Lower lobe of right lung (tissue), 2 donors: ENCODE results near the gene MSLN. TPM values are rescaled to one million over a fixed set of nuclear protein-coding genes. Genes with fewer than 3 reads are reported as not detected.

Experiments
- ATAC-seq, 2 donors: fragments of 200-7000 bp; cut with Tn5 transposase; one replicate each; pipeline ENCODE4 v1.9.1; 2020 to 2022; ENCODE audit warnings: mild to moderate bottlenecking in 2 of 2, moderate library complexity in 2 of 2
- DNase-seq: peaks from one replicate; pipeline ENCODE4 v3.0.0-alpha.2; 2020
- H3K27ac ChIP-seq: fragments of 200-600 bp; one replicate; pipeline ENCODE4 v1.8.0; 2022
- H3K27me3 ChIP-seq: fragments of 200-600 bp; one replicate; pipeline ENCODE4 v1.8.0; 2022; ENCODE audit warnings: low read depth
- H3K36me3 ChIP-seq: fragments of 200-600 bp; one replicate; pipeline ENCODE4 v1.8.0; 2022; ENCODE audit warnings: mild to moderate bottlenecking
- H3K4me1 ChIP-seq: fragments of 200-600 bp; one replicate; pipeline ENCODE4 v1.8.0; 2022
- H3K4me3 ChIP-seq: fragments of 200-600 bp; one replicate; pipeline ENCODE4 v1.8.0; 2022; ENCODE audit warnings: mild to moderate bottlenecking
- H3K9me3 ChIP-seq: fragments of 200-600 bp; one replicate; pipeline ENCODE4 v1.8.0; 2022
- intact Hi-C: fragments of 100-400 bp; cut with DNase I; formaldehyde crosslinking; loops from one replicate; pipeline ENCODE4 v1.11.0; 2022
- total RNA-seq: library from RNA; stranded (reverse); fragmentation: NEBNext Ultra II Directional; extraction: Animal tissue kit (Norgen Biotek cat#: 25700); gene quantifications from one replicate; pipeline ENCODE4 v1.2.1, GENCODE V29; 2021
- TF ChIP-seq, protein P1 (sequence below): fragments of 200-600 bp; IDR thresholded peaks from one replicate; pipeline ENCODE4 v1.8.0; 2022; ENCODE audit warnings: antibody characterized with exemption, mild to moderate bottlenecking
- donor health status: DM: no; HTN: yes; CAD: no; lungs with severe emphysema.

MSLN gene
- total RNA-seq, 1 donor from 2014 or later = 42.6 TPM

- H3K9me3 ChIP-seq = no peaks in the 10 kb centered on the region
- no peak for ATAC-seq
- TF ChIP-seq, protein P1, sequence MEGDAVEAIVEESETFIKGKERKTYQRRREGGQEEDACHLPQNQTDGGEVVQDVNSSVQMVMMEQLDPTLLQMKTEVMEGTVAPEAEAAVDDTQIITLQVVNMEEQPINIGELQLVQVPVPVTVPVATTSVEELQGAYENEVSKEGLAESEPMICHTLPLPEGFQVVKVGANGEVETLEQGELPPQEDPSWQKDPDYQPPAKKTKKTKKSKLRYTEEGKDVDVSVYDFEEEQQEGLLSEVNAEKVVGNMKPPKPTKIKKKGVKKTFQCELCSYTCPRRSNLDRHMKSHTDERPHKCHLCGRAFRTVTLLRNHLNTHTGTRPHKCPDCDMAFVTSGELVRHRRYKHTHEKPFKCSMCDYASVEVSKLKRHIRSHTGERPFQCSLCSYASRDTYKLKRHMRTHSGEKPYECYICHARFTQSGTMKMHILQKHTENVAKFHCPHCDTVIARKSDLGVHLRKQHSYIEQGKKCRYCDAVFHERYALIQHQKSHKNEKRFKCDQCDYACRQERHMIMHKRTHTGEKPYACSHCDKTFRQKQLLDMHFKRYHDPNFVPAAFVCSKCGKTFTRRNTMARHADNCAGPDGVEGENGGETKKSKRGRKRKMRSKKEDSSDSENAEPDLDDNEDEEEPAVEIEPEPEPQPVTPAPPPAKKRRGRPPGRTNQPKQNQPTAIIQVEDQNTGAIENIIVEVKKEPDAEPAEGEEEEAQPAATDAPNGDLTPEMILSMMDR = no peak
- H3K4me1 ChIP-seq = no peaks in the 10 kb centered on the region
- H3K27me3 ChIP-seq = peaks cover 32% of the 10 kb centered on the region
- intact Hi-C loops = no loop called here
- H3K27ac ChIP-seq = no peak overlapping the region
- H3K36me3 ChIP-seq = no peaks in the 10 kb centered on the region
- no peak for DNase-seq
- no peak overlapping the region for H3K4me3 ChIP-seq
Observed at GRCh38 chr16:797686-798085, 37.2 kb downstream of the MSLN start.

DNA sequence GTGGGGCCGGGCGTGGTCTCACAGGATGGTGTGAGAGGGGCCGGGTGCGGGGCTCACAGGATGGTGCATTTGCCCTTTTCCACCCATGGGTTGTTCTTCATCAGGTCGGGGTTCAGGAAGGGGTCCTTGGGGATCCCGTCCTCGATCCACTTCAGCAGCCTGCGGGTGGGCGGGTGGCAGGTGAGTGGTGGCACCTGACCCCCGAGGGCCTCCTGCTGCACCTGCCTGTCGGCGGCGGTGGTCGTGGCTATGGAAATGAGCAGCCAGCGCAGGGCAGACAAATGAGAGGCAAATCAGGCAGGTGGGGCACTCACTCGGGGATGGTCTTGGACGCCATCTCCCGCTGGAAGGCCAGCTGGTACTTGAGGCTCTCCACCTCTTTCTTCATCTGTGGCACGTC is 38.1 kb downstream of the MSLN start:
- H3K4me3 ChIP-seq = no peak overlapping the region
- ATAC-seq (no peak), DNase-seq (no peak)
- no peaks in the 10 kb centered on the region for H3K36me3 ChIP-seq
- intact Hi-C loops = no loop called here
- H3K9me3 ChIP-seq = no peaks in the 10 kb centered on the region
- no peak overlapping the region for H3K27ac ChIP-seq
- peaks cover 32% of the 10 kb centered on the region for H3K27me3 ChIP-seq
- TF ChIP-seq, protein P1 = no peak
- no peaks in the 10 kb centered on the region for H3K4me1 ChIP-seq

GRCh38 chr16:799111-799947 is 38.8 kb downstream of the MSLN start:
- Histone ChIP-seq H3K36me3 (no peaks in the 10 kb centered on the region), H3K4me1 (no peaks in the 10 kb centered on the region), H3K4me3 (no peak overlapping the region), H3K27me3 (peaks cover 32% of the 10 kb centered on the region), H3K9me3 (no peaks in the 10 kb centered on the region), H3K27ac (no peak overlapping the region)
- DNase-seq = no peak
- intact Hi-C loops = no loop called here
- TF ChIP-seq, protein P1 = no peak
- ATAC-seq = no peak

DNA sequence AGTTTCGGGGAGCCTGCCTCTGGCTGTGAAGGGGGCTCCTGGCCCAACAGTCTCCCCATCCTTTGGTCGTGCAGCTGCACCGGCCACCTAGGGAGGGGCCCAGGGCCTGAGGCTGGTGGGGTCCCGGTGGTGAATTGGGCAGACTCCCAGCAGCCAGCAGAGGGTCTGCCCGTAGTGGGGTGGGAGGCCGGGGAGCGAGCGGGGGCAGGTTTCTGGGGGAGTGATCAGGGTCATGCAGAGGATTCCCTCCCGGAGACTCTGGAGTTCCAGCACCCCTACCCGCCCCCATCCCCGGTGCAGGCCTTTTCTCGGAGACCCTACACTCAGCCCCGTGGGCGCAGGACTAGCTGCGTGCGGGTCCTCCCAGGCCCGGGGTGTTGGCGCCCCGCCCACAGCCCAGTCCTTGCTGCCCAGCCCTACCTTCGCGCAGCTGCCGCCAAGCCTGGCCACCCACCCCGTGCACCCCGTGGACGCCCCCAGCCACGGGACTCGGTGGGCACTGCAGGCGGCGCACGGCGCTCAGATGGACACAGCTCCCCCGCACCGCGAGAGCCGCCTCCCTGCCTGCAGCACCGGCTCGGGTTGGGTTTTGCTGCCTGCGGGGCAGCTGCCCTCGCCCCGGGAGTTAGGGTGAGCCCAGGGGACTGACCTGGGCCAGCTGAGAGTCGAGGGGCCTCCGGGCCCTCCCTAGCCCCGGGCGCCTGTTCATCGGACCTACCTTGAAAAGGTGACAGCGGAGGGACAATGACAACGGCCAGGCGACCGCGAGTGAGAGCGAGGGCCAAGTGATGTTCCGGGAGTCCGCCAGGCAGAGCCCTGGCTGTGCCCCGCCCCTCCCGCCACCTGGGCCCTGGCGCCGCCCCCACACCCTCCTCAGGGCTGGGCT is 39.7 kb downstream of the MSLN start, which contains the start of gene GNG13:
TSS of gene GNG13 (minus strand) at position 787 of the 886 bp plus-strand sequence. CDS start 1,657 bp downstream, outside the sequence.
- intact Hi-C loops = no loop called here
- ATAC-seq (no peak), DNase-seq (no peak)
- H3K27ac ChIP-seq = no peak within 1 kb of the TSS
- no peaks in the 10 kb centered on the region for H3K4me1 ChIP-seq
- TF ChIP-seq, protein P1 = no peak
- H3K36me3 ChIP-seq = no peaks in the 10 kb centered on the region
- H3K27me3 ChIP-seq = peaks cover 32% of the 10 kb centered on the region
- no peak within 1 kb of the TSS for H3K4me3 ChIP-seq
- no peaks in the 10 kb centered on the region for H3K9me3 ChIP-seq

- Histone ChIP-seq H3K4me3 (no peak overlapping the region), H3K27ac (no peak overlapping the region), H3K9me3 (no peaks in the 10 kb centered on the region), H3K4me1 (peaks cover 5% of the 10 kb centered on the region), H3K27me3 (peaks cover 32% of the 10 kb centered on the region), H3K36me3 (no peaks in the 10 kb centered on the region)
- TF ChIP-seq, protein P1 = no peak
- ATAC-seq = no peak
- intact Hi-C loops = no loop called here
- no peak for DNase-seq
Observed at GRCh38 chr16:800834-801511, 40.4 kb downstream of the MSLN start.
